Sigmoid colon (tissue), 4 donors: ENCODE data around the gene COL8A1.

ENCODE experiments used
- POLR2AphosphoS5 ChIP-seq, 4 donors: sonication (generic); formaldehyde crosslinking; IDR thresholded peaks; one replicate each; pipeline ENCODE4 v1.6.1; 2017; ENCODE audit warnings: antibody characterized with exemption in 4 of 4
- TF ChIP-seq, protein P1 (sequence below), 4 experiments: fragments of 450-650 bp in 3 of 4; fragments of 200-600 bp in 1 of 4; IDR thresholded peaks; one replicate each; pipeline ENCODE4 v1.5.1; 2016 to 2019; ENCODE audit warnings: antibody characterized with exemption in 4 of 4, mild to moderate bottlenecking in 3 of 4, moderate library complexity in 2 of 4

DNA sequence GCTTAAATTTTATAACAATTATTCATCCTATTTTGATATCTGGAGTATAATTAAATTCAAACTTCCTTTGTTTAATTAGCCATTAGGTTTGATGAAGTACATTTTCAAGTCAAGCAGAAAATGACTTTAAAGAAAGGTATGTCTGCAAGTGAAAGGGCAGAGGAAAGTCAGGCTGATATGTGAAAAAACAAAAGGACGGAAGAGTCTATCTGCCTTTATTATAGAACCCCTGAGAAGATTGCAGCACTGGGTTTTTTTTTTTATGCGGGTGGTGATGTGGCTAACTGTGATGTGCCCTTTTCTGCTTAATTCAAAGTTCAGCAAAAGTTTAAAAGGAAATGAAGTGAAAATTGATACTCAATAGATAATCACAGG is 83.2 kb downstream of the COL8A1 start:
- TF ChIP-seq POLR2AphosphoS5 (IDR thresholded peaks at IDR 0.05), result no peak
- TF ChIP-seq, protein P1, sequence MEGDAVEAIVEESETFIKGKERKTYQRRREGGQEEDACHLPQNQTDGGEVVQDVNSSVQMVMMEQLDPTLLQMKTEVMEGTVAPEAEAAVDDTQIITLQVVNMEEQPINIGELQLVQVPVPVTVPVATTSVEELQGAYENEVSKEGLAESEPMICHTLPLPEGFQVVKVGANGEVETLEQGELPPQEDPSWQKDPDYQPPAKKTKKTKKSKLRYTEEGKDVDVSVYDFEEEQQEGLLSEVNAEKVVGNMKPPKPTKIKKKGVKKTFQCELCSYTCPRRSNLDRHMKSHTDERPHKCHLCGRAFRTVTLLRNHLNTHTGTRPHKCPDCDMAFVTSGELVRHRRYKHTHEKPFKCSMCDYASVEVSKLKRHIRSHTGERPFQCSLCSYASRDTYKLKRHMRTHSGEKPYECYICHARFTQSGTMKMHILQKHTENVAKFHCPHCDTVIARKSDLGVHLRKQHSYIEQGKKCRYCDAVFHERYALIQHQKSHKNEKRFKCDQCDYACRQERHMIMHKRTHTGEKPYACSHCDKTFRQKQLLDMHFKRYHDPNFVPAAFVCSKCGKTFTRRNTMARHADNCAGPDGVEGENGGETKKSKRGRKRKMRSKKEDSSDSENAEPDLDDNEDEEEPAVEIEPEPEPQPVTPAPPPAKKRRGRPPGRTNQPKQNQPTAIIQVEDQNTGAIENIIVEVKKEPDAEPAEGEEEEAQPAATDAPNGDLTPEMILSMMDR (IDR thresholded peaks at IDR 0.05), result no peak
